Thymus (tissue), 11 donors: ENCODE data around the gene DGKQ. TPM values are rescaled to one million over a fixed set of nuclear protein-coding genes. Genes with fewer than 3 reads are reported as not detected.
A peak's percentile ranks its signal among the peaks of the same experiment; 100 is the strongest.
"Not testable (repeated sequence)": the region's sequence is repeated elsewhere in the genome, so short reads cannot be mapped to it uniquely, and the experiment has no call there.

Source experiments
- DNase-seq, 9 donors: peaks; one replicate each; pipeline ENCODE4 v3.0.0-alpha.2; 2013; ENCODE audit warnings: low spot score in 9 of 9, low read depth in 6 of 9, missing footprints in 1 of 9
- H3K27ac ChIP-seq, 2 donors: one replicate each; pipeline ENCODE4 v1.5.1; 2013; ENCODE audit warnings: control low read depth in 1 of 2, low read depth in 1 of 2, low read length in 1 of 2, mild to moderate bottlenecking in 1 of 2, moderate library complexity in 1 of 2
- H3K27me3 ChIP-seq, 2 donors: one replicate each; pipeline ENCODE4 v1.5.1; 2013; ENCODE audit warnings: low read length in 1 of 2; ENCODE audit not compliant: control insufficient read depth in 2 of 2, insufficient read depth in 1 of 2
- H3K36me3 ChIP-seq, 2 donors: one replicate each; pipeline ENCODE4 v1.5.1; 2013; ENCODE audit warnings: low read length in 1 of 2, mild to moderate bottlenecking in 1 of 2, moderate library complexity in 1 of 2; ENCODE audit not compliant: control insufficient read depth in 2 of 2, insufficient read depth in 2 of 2
- H3K4me1 ChIP-seq, 2 donors: one replicate each; pipeline ENCODE4 v1.5.1; 2013; ENCODE audit warnings: low read length in 2 of 2; ENCODE audit not compliant: control insufficient read depth in 2 of 2, insufficient read depth in 2 of 2
- H3K4me3 ChIP-seq, 2 donors: one replicate each; pipeline ENCODE4 v1.5.1; 2013; ENCODE audit warnings: low read length in 2 of 2, control low read depth in 1 of 2, mild to moderate bottlenecking in 1 of 2
- H3K9me3 ChIP-seq, 2 donors: one replicate each; pipeline ENCODE4 v1.5.1; 2013; ENCODE audit warnings: low read length in 1 of 2, mild to moderate bottlenecking in 1 of 2; ENCODE audit not compliant: control insufficient read depth in 2 of 2, insufficient read depth in 1 of 2
- WGBS: extraction: QIAGEN DNeasy Blood & Tissue Kit; methylation state at CpG from one replicate; pipeline ENCODE4 v1.1.7; 2013; 5-methylcytosine and 5-hydroxymethylcytosine counted together
- polyA plus RNA-seq: library from polyadenylated mRNA; stranded (reverse); fragments of 200-250 nt; gene quantifications from one replicate; pipeline ENCODE4 v1.2.3, GENCODE V29; 2013
- total RNA-seq: library from RNA; stranded (reverse); fragments of 120-200 nt; gene quantifications from one replicate; pipeline ENCODE4 v1.2.4, GENCODE V29; 2013
- donor health status: healthy.

The DGKQ gene
- total and polyA plus RNA-seq, 2 donors: 11.3 to 24.1 TPM

- WGBS: 93% methylated on average over 33 of the region's 33 CpGs
- Histone ChIP-seq H3K4me3 (no peak overlapping the region), H3K9me3 (no peaks in the 10 kb centered on the region), H3K36me3 (peaks cover 3 to 22% of the 10 kb centered on the region in 2 donors), H3K27me3 (peaks cover 0 to 18% of the 10 kb centered on the region in 2 donors), H3K4me1 (no peaks in the 10 kb centered on the region), H3K27ac (no peak overlapping the region)
- DNase-seq: no peak
Measured at GRCh38 chr4:948101-948935, 25.1 kb downstream of the DGKQ start.

- DNase-seq: no peak
Measured at GRCh38 chr4:947491-947971, 25.8 kb downstream of the DGKQ start.

GRCh38 chr4:946517-947471 is 26.6 kb downstream of the DGKQ start:
- DNase-seq: peak in 2 of 9 donors; percentile 22 to 33
- Histone ChIP-seq H3K36me3 (peaks cover 3 to 17% of the 10 kb centered on the region in 2 donors), H3K4me3 (no peak overlapping the region), H3K27ac (no peak overlapping the region), H3K27me3 (peaks cover 0 to 18% of the 10 kb centered on the region in 2 donors), H3K4me1 (no peaks in the 10 kb centered on the region), H3K9me3 (no peaks in the 10 kb centered on the region)
- whole genome bisulfite sequencing: 70% methylated on average over 62 of the region's 62 CpGs

More at GRCh38 chr4:947491-947971, 25.8 kb downstream of the DGKQ start:
- H3K27me3 ChIP-seq: peaks cover 0 to 18% of the 10 kb centered on the region in 2 donors
- peaks cover 3 to 17% of the 10 kb centered on the region in 2 donors for H3K36me3 ChIP-seq
- no peak overlapping the region for H3K27ac ChIP-seq
- H3K4me1 ChIP-seq: no peaks in the 10 kb centered on the region
- WGBS: 96% methylated on average over 19 of the region's 19 CpGs
- H3K9me3 ChIP-seq: no peaks in the 10 kb centered on the region
- H3K4me3 ChIP-seq: no peak overlapping the region

- no peak overlapping the region for H3K27ac ChIP-seq
- no peak overlapping the region for H3K4me3 ChIP-seq
- peaks cover 0 to 18% of the 10 kb centered on the region in 2 donors for H3K27me3 ChIP-seq
- H3K4me1 ChIP-seq: no peaks in the 10 kb centered on the region
- no peaks in the 10 kb centered on the region for H3K9me3 ChIP-seq
- WGBS: 86% methylated on average over 9 of the region's 9 CpGs
- H3K36me3 ChIP-seq: peaks cover 0 to 10% of the 10 kb centered on the region in 2 donors
- no peak for DNase-seq
Measured at GRCh38 chr4:946103-946450, 27.3 kb downstream of the DGKQ start.

- Histone ChIP-seq H3K4me1 (no peaks in the 10 kb centered on the region), H3K4me3 (no peak overlapping the region), H3K27ac (no peak overlapping the region), H3K9me3 (no peaks in the 10 kb centered on the region), H3K27me3 (peaks cover 0 to 18% of the 10 kb centered on the region in 2 donors), H3K36me3 (peaks cover 0 to 10% of the 10 kb centered on the region in 2 donors)
- 86% methylated on average over 28 of the region's 28 CpGs for WGBS
- no peak for DNase-seq
Measured at GRCh38 chr4:945274-946102, 27.9 kb downstream of the DGKQ start.

- not testable (repeated sequence) for H3K27me3 ChIP-seq, H3K36me3 ChIP-seq, DNase-seq, H3K4me1 ChIP-seq, H3K4me3 ChIP-seq, H3K9me3 ChIP-seq, H3K27ac ChIP-seq
- 97% methylated on average over 4 of the region's 4 CpGs for WGBS
Measured at GRCh38 chr4:939508-939907, 33.9 kb downstream of the DGKQ start.

GRCh38 chr4:932713-933070 is 40.7 kb downstream of the DGKQ start:
- Histone ChIP-seq H3K27ac (peak overlapping the region; percentile 88 to 89), H3K9me3 (no peaks in the 10 kb centered on the region), H3K4me1 (peaks cover 19 to 21% of the 10 kb centered on the region in 2 donors), H3K4me3 (peak overlapping the region; percentile 93 to 96), H3K27me3 (no peaks in the 10 kb centered on the region), H3K36me3 (peaks cover 3 to 4% of the 10 kb centered on the region in 2 donors)
- DNase-seq: no peak
- WGBS: 7% methylated on average over 11 of the region's 11 CpGs

- Histone ChIP-seq H3K36me3 (peaks cover 3 to 4% of the 10 kb centered on the region in 2 donors), H3K4me1 (peaks cover 19 to 21% of the 10 kb centered on the region in 2 donors), H3K27me3 (no peaks in the 10 kb centered on the region), H3K4me3 (peak within 1 kb of the TSS; percentile 93 to 96), H3K9me3 (no peaks in the 10 kb centered on the region), H3K27ac (peak within 1 kb of the TSS; percentile 88 to 89)
- DNase-seq: peak; percentile 83 to 99 (median 95)
- WGBS: under 1% methylated on average over 99 of the region's 99 CpGs
Measured at GRCh38 chr4:931960-932712, 41.2 kb downstream of the DGKQ start, which contains the start of the genes GAK and TMEM175. GAK (minus strand) TSS chr4:932316; CDS start chr4:932187, 129 bp downstream. TMEM175 (plus strand) TSS chr4:932460; CDS start chr4:947740, 15,280 bp downstream.
